WTC11 (cell line): ENCODE results near the gene EFS.

ENCODE experiments used
- CBFB ChIP-seq: sonication (generic); formaldehyde crosslinking; IDR thresholded peaks from 2 replicates; pipeline ENCODE4 v1.8.1; 2022; ENCODE audit warnings: mild to moderate bottlenecking, low read depth, missing genetic modification reagents
- CREB1 ChIP-seq: sonication (generic); formaldehyde crosslinking; IDR thresholded peaks from 2 replicates; pipeline ENCODE4 v1.8.0; 2023; ENCODE audit warnings: mild to moderate bottlenecking, missing genetic modification reagents
- CREM ChIP-seq: sonication (generic); formaldehyde crosslinking; IDR thresholded peaks from 2 replicates; pipeline ENCODE4 v1.8.1; 2022; ENCODE audit warnings: mild to moderate bottlenecking, missing genetic modification reagents, moderate library complexity
- CTCF ChIP-seq: fragments of 200-600 bp; IDR thresholded peaks from 2 replicates; pipeline ENCODE4 v1.8.0; 2022; ENCODE audit warnings: antibody characterized with exemption
- E2F4 ChIP-seq: sonication (generic); formaldehyde crosslinking; IDR thresholded peaks from 2 replicates; pipeline ENCODE4 v1.8.1; 2022; ENCODE audit warnings: low read depth, mild to moderate bottlenecking, moderate library complexity, missing genetic modification reagents, borderline replicate concordance
- FOXK1 ChIP-seq: sonication (generic); formaldehyde crosslinking; IDR thresholded peaks from 2 replicates; pipeline ENCODE4 v1.8.0; 2022; ENCODE audit warnings: mild to moderate bottlenecking, moderate library complexity, missing genetic modification reagents
- NR2C2 ChIP-seq: sonication (generic); formaldehyde crosslinking; IDR thresholded peaks from 2 replicates; pipeline ENCODE4 v1.8.0; 2022; ENCODE audit warnings: mild to moderate bottlenecking, missing genetic modification reagents
- SP1 ChIP-seq: sonication (generic); formaldehyde crosslinking; conservative IDR thresholded peaks from 2 replicates; pipeline ENCODE4 v1.8.1; 2022; ENCODE audit warnings: missing genetic modification reagents
- TEAD4 ChIP-seq: sonication (generic); formaldehyde crosslinking; IDR thresholded peaks from 2 replicates; pipeline ENCODE4 v1.8.0; 2022; ENCODE audit warnings: mild to moderate bottlenecking, missing genetic modification reagents
- ZNF138 ChIP-seq: sonication (generic); formaldehyde crosslinking; conservative IDR thresholded peaks from 2 replicates; pipeline ENCODE4 v1.8.1; 2022; ENCODE audit warnings: mild to moderate bottlenecking, moderate library complexity, missing genetic modification reagents
- ZNF281 ChIP-seq: sonication (generic); formaldehyde crosslinking; IDR thresholded peaks from 2 replicates; pipeline ENCODE4 v1.8.0; 2023; ENCODE audit warnings: mild to moderate bottlenecking, missing genetic modification reagents
- ZNF317 ChIP-seq: sonication (generic); formaldehyde crosslinking; IDR thresholded peaks from 2 replicates; pipeline ENCODE4 v1.8.1; 2023; ENCODE audit warnings: low read depth, mild to moderate bottlenecking, moderate library complexity, missing genetic modification reagents, borderline replicate concordance
- TF ChIP-seq, protein P1 (sequence below): sonication (generic); formaldehyde crosslinking; IDR thresholded peaks from 2 replicates; pipeline ENCODE4 v1.8.1; 2023; ENCODE audit warnings: mild to moderate bottlenecking, missing genetic modification reagents, moderate library complexity

DNA sequence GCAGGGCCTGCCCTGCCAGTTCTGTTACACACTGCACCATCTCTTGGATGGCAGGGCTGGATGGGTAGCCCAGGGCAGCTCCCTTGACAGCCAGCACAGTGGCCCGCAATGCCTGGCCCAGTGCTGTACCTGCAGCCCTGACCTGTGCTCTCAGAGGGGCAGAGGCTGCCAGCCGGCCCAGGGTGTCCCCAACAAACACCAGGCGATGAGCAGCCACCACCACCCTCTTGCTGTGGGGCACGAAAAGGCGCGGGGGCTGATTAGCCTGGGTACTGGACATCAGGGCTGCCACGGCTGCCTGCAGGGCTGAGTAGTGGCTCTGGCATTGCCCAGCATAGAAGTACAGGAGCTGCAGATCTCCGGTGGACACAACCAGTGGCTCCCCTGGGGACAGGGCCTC lies 7.7 kb downstream of the EFS start:
- TF ChIP-seq TEAD4 (CRISPR knock-in tag) (no peak), CREB1 (no peak), CTCF (no peak), SP1 (CRISPR knock-in tag) (no peak), CREM (CRISPR knock-in tag) (no peak), NR2C2 (CRISPR knock-in tag) (no peak), E2F4 (no peak), ZNF317 (CRISPR knock-in tag) (no peak), ZNF138 (CRISPR knock-in tag) (no peak), CBFB (CRISPR knock-in tag) (no peak), FOXK1 (CRISPR knock-in tag) (no peak), ZNF281 (no peak)
- TF ChIP-seq, protein P1, sequence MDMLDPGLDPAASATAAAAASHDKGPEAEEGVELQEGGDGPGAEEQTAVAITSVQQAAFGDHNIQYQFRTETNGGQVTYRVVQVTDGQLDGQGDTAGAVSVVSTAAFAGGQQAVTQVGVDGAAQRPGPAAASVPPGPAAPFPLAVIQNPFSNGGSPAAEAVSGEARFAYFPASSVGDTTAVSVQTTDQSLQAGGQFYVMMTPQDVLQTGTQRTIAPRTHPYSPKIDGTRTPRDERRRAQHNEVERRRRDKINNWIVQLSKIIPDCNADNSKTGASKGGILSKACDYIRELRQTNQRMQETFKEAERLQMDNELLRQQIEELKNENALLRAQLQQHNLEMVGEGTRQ = no peak
